Activated CD4-positive, alpha-beta memory T cell treated with anti-CD3 and anti-CD28 coated beads for 36 hours (primary cell): ENCODE data around the gene LYL1. TPM values are rescaled to one million over a fixed set of nuclear protein-coding genes. Genes with fewer than 3 reads are reported as not detected.

ENCODE experiments used
- CTCF ChIA-PET: fragments of 350-600 bp; sonication (Branson Sonifier 250); formaldehyde crosslinking; loops from one replicate; lab custom pipeline; 2021; ENCODE audit warnings: antibody characterized with exemption, inconsistent platforms; lab: Charles Lee
- POLR2A ChIA-PET: fragments of 350-600 bp; sonication (Branson Sonifier 250); formaldehyde crosslinking; loops from one replicate; lab custom pipeline; 2021; ENCODE audit warnings: antibody characterized with exemption; lab: Charles Lee
- DNase-seq: peaks from one replicate; pipeline ENCODE4 v3.0.0-alpha.2; 2020
- H3K27ac Mint-ChIP-seq: one replicate; pipeline ENCODE4 v1.8.0; 2021; ENCODE audit warnings: mixed read lengths
- H3K27me3 Mint-ChIP-seq: one replicate; pipeline ENCODE4 v1.8.0; 2021; ENCODE audit warnings: mixed read lengths
- H3K36me3 Mint-ChIP-seq: one replicate; pipeline ENCODE4 v1.8.0; 2021; ENCODE audit warnings: mixed read lengths
- H3K4me1 Mint-ChIP-seq: one replicate; pipeline ENCODE4 v1.8.0; 2021; ENCODE audit warnings: low read depth, mixed read lengths
- H3K4me3 Mint-ChIP-seq: one replicate; pipeline ENCODE4 v1.8.0; 2021; ENCODE audit warnings: mild to moderate bottlenecking, mixed read lengths
- H3K9me3 Mint-ChIP-seq: one replicate; pipeline ENCODE4 v1.8.0; 2021; ENCODE audit warnings: mixed read lengths
- intact Hi-C: fragments of 100-400 bp; cut with micrococcal nuclease; formaldehyde crosslinking; loops from one replicate; pipeline ENCODE4 v1.15.1; 2023
- total RNA-seq, 2 experiments: library from RNA; stranded (reverse); gene quantifications; one replicate each; pipeline ENCODE4 v1.2.3, GENCODE V29; 2021

The LYL1 gene
- total RNA-seq, 2 experiments from 2014 or later: 5.0 to 5.6 TPM

DNA sequence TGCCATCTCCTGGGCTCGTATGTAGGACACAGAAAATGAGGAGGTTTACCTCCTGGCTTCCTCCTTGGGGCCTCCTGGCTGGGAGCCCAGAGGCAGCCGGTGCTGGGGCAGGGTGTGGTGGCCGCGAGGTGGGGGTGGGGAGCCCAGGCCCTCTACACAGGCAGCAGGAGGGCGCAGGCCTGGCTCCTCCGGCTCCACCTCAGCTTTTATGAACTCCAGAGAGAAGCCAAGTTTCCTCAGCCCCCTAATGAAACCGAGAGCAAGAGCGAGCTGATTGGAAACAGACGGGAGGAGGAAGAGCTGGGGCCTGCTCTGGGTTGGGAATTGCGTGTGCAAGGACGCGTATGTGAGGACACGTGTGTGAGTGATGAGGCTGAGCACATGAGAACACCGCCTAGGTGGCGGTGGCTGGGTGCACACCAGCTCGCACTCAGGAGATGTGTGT, 23.1 kb downstream of the LYL1 start:
- POLR2A ChIA-PET: no interaction called here

GRCh38 chr19:13078897-13079541, 23.6 kb downstream of the LYL1 start:
- Mint-ChIP-seq H3K27me3 (no peaks in the 10 kb centered on the region), H3K36me3 (no peaks in the 10 kb centered on the region), H3K9me3 (no peaks in the 10 kb centered on the region), H3K4me3 (no peak overlapping the region), H3K27ac (no peak overlapping the region), H3K4me1 (no peaks in the 10 kb centered on the region)
- intact Hi-C loops: no loop called here
- no peak for DNase-seq
- CTCF ChIA-PET: interaction anchor here (1.0 to 2.2 kb wide), 5 partner anchors 15 to 114 kb away, joined by 3 to 11 read pairs (median 4); no protein-coding TSS in a partner anchor
- POLR2A ChIA-PET: no interaction called here

More for the DNA sequence above, 23.1 kb downstream of the LYL1 start:
- Mint-ChIP-seq H3K4me1 (no peaks in the 10 kb centered on the region), H3K9me3 (no peaks in the 10 kb centered on the region), H3K27ac (no peak overlapping the region), H3K36me3 (no peaks in the 10 kb centered on the region), H3K27me3 (no peaks in the 10 kb centered on the region), H3K4me3 (no peak overlapping the region)
- no peak for DNase-seq
- intact Hi-C loops: no loop called here
- CTCF ChIA-PET: interaction anchor here (0.9 to 2.2 kb wide), 6 partner anchors 15 to 114 kb away, joined by 3 to 11 read pairs (median 4); no protein-coding TSS in a partner anchor

DNA sequence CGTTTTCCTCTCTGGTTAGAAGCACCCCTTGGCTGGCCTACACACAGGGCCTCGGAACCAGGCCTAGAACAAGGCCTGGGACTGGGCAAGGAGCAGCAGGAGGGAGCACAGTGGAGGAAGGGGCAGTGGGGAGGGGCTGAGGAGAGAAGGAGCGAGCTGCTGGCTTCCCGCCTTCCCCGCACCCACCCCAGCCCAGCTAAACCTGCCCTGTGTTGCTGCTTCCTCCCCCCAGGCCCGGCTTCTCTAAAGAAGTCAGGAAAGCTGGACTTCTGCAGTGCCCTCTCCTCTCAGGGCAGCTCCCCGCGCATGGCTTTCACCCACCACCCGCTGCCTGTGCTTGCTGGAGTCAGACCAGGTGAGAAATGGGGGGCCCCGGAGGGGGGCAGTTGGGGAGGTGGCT, 24.3 kb downstream of the LYL1 start:
- H3K27ac Mint-ChIP-seq: no peak overlapping the region
- no peaks in the 10 kb centered on the region for H3K27me3 Mint-ChIP-seq
- no peaks in the 10 kb centered on the region for H3K36me3 Mint-ChIP-seq
- ChIA-PET POLR2A (no interaction called here), CTCF (interaction anchor here (1.0 to 2.2 kb wide), 3 partner anchors 17 to 113 kb away, joined by 3 to 11 read pairs (median 5); no protein-coding TSS in a partner anchor)
- no peak for DNase-seq
- no peak overlapping the region for H3K4me3 Mint-ChIP-seq
- intact Hi-C loops: no loop called here
- H3K9me3 Mint-ChIP-seq: no peaks in the 10 kb centered on the region
- no peaks in the 10 kb centered on the region for H3K4me1 Mint-ChIP-seq

DNA sequence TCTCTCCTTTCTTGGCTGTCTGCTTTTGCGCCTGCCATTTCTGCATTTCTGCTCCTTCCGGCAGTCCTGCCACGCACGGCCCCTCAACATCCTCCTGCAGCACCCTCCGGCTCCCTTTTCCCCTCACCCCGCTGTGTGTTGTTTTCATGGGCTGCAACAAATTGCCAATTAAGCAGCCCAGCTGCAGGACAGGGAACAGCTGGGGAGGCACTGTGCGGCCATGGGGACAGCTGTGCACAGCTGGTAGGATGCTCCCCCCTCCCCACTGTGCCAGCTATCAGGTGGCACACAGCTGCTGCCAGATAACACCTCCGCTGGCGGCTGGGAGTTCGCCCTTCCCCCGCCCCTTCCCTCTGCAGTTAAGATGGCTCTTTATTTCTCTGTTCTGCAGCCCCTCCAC, 25.4 kb downstream of the LYL1 start:
- no peaks in the 10 kb centered on the region for H3K4me1 Mint-ChIP-seq
- intact Hi-C loops: no loop called here
- H3K27me3 Mint-ChIP-seq: no peaks in the 10 kb centered on the region
- no peaks in the 10 kb centered on the region for H3K36me3 Mint-ChIP-seq
- H3K9me3 Mint-ChIP-seq: no peaks in the 10 kb centered on the region
- H3K27ac Mint-ChIP-seq: no peak overlapping the region
- H3K4me3 Mint-ChIP-seq: no peak overlapping the region
- DNase-seq: no peak
- CTCF ChIA-PET: interaction anchor here (0.9 to 1.0 kb wide), 2 partner anchors 17 to 99 kb away, joined by 3 read pairs; no protein-coding TSS in a partner anchor
- POLR2A ChIA-PET: no interaction called here

DNA sequence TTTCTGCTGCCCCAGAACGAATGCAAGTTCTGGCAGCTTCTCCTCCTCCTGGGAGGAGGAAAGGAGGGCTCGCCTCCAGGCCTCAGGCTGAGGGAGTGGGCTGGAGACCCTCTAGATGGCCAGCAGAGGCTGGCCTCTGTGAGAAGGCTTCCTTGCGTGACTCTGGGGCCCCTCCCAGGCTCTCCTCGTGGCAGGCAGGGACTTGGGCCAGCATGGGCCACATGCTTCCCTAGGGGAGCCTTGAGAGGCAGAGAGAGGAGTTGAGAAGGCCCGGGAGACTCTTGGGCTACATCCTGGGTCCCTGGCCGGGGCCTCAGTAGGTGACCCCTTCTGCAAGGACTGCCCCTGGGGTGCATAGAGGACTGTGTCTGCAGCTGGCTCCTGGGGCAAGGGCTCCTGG, 25.9 kb downstream of the LYL1 start:
- no peak overlapping the region for H3K27ac Mint-ChIP-seq
- POLR2A ChIA-PET: no interaction called here

GRCh38 chr19:13076320-13076719, 26.3 kb downstream of the LYL1 start:
- no peak for DNase-seq
- intact Hi-C loops: no loop called here
- ChIA-PET POLR2A (no interaction called here), CTCF (no interaction called here)
- no peaks in the 10 kb centered on the region for H3K4me1 Mint-ChIP-seq
- no peak overlapping the region for H3K27ac Mint-ChIP-seq
- H3K9me3 Mint-ChIP-seq: no peaks in the 10 kb centered on the region
- H3K27me3 Mint-ChIP-seq: no peaks in the 10 kb centered on the region
- no peaks in the 10 kb centered on the region for H3K36me3 Mint-ChIP-seq
- no peak overlapping the region for H3K4me3 Mint-ChIP-seq

More for the DNA sequence above, 25.9 kb downstream of the LYL1 start:
- DNase-seq: no peak
- CTCF ChIA-PET: interaction anchor here (1.0 kb wide), 1 partner anchor 17 kb away, joined by 3 read pairs; no protein-coding TSS in a partner anchor
- H3K4me1 Mint-ChIP-seq: no peaks in the 10 kb centered on the region
- no peaks in the 10 kb centered on the region for H3K27me3 Mint-ChIP-seq
- no peaks in the 10 kb centered on the region for H3K36me3 Mint-ChIP-seq
- intact Hi-C loops: no loop called here
- no peak overlapping the region for H3K4me3 Mint-ChIP-seq
- no peaks in the 10 kb centered on the region for H3K9me3 Mint-ChIP-seq

- H3K36me3 Mint-ChIP-seq: no peaks in the 10 kb centered on the region
- H3K4me3 Mint-ChIP-seq: no peak overlapping the region
- H3K4me1 Mint-ChIP-seq: no peaks in the 10 kb centered on the region
- intact Hi-C loops: no loop called here
- no peak for DNase-seq
- H3K27me3 Mint-ChIP-seq: no peaks in the 10 kb centered on the region
- H3K9me3 Mint-ChIP-seq: no peaks in the 10 kb centered on the region
- no peak overlapping the region for H3K27ac Mint-ChIP-seq
- ChIA-PET CTCF (interaction anchor here (1.3 to 3.2 kb wide), 2 partner anchors 13 to 109 kb away, joined by 6 to 21 read pairs; no protein-coding TSS in a partner anchor), POLR2A (interaction anchor here (0.5 to 0.8 kb wide), 2 partner anchors 11 to 1386 kb away, joined by 3 to 4 read pairs; no protein-coding TSS in a partner anchor)
Observed at GRCh38 chr19:13074378-13074777, 28.3 kb downstream of the LYL1 start.

- Mint-ChIP-seq H3K27ac (no peak overlapping the region), H3K27me3 (no peaks in the 10 kb centered on the region), H3K4me1 (no peaks in the 10 kb centered on the region), H3K36me3 (no peaks in the 10 kb centered on the region), H3K9me3 (no peaks in the 10 kb centered on the region), H3K4me3 (no peak overlapping the region)
- DNase-seq: no peak
- POLR2A ChIA-PET: interaction anchor here (0.8 kb wide), 1 partner anchor 12 kb away, joined by 3 read pairs; no protein-coding TSS in a partner anchor
- intact Hi-C loops: no loop called here
- CTCF ChIA-PET: interaction anchor here (0.7 to 3.2 kb wide), 3 partner anchors 12 to 108 kb away, joined by 3 to 21 read pairs (median 6); no protein-coding TSS in a partner anchor
Observed at GRCh38 chr19:13073263-13073662, 29.4 kb downstream of the LYL1 start.

DNA sequence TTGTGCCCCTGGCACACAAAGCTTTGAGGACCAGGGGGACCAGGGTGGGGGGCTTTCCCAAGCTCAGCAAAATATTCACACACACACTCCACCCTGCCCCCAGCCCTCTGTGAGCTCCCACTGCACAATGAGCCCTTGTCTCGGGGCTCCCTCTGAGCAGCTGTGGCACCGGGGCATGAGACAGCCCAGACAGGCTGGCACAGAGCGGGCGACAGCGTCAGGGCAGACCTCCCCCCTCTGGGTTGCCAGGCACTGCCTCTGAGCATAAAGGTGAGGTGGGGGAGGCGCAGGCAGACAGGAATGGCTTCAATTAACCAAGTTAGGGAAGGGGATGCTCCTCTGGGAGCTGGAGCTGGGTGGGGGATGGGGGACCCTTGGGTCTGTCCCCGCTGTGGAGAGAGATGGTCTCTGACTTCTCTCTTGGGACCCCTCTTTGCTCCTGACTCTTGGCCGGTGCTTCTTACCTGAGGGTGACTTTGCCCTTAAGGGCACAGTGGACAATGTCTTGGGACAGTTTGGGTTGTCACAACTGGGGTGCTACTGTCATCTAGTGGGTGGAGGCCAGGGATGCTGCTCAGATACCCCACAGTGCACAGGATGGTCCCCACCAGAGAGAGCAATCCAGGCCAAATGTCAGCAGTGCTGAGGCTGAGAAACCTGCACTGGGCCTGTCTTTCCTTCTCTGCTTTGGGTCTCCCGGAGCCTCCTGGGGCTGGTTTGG, 30.3 kb downstream of the LYL1 start:
- Mint-ChIP-seq H3K4me3 (no peak overlapping the region), H3K4me1 (no peaks in the 10 kb centered on the region), H3K36me3 (no peaks in the 10 kb centered on the region), H3K9me3 (no peaks in the 10 kb centered on the region), H3K27ac (no peak overlapping the region), H3K27me3 (no peaks in the 10 kb centered on the region)
- intact Hi-C loops: no loop called here
- no peak for DNase-seq
- ChIA-PET CTCF (interaction anchor here (1.0 to 3.2 kb wide), 2 partner anchors 11 to 95 kb away, joined by 4 to 21 read pairs; no protein-coding TSS in a partner anchor), POLR2A (no interaction called here)

DNA sequence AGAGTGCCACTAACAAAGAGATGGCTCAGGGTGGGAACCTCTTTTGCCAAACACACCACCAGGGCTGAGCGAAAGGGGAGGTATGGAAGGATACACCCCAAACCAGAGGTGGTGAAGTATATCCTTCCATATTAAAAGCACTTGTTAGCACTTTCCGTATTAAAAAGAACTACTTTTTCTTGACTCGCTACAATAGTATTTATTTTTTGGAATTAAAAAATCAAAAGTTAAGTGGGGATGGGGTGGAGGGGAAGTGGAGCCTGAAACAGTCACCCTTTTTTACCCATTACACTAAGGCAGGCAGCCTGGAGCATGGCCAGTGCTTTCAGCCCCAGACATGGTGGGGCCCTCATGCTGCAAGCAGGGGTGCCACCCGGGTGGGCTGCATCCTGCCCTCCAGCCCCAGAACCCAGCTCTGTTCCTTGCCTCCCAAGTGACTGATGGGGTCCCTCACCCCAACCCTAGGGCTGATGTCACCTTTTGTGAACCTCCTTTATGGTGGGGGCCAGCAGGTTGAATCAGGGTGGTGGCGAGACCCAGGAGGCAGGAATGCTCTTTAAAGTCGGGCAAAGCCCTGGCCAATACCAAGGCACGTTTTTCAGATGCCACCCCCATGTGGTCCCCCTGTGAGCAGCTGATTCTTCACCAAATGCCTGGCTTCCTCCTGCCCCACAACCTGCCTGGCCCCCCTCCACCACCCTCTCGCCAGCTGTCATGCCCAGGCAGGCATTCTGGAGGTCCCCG, 31.0 kb downstream of the LYL1 start:
- no peaks in the 10 kb centered on the region for H3K9me3 Mint-ChIP-seq
- POLR2A ChIA-PET: no interaction called here
- CTCF ChIA-PET: interaction anchor here (1.0 to 3.2 kb wide), 3 partner anchors 10 to 94 kb away, joined by 4 to 21 read pairs (median 19); no protein-coding TSS in a partner anchor
- no peaks in the 10 kb centered on the region for H3K27me3 Mint-ChIP-seq
- no peak for DNase-seq
- no peak overlapping the region for H3K27ac Mint-ChIP-seq
- H3K4me3 Mint-ChIP-seq: no peak overlapping the region
- intact Hi-C loops: no loop called here
- H3K4me1 Mint-ChIP-seq: no peaks in the 10 kb centered on the region
- no peaks in the 10 kb centered on the region for H3K36me3 Mint-ChIP-seq

GRCh38 chr19:13070425-13071140, 32.1 kb downstream of the LYL1 start:
- POLR2A ChIA-PET: no interaction called here
- CTCF ChIA-PET: interaction anchor here (0.8 to 2.0 kb wide), 5 partner anchors 10 to 105 kb away, joined by 3 to 19 read pairs (median 4); no protein-coding TSS in a partner anchor
- H3K4me3 Mint-ChIP-seq: no peak overlapping the region
- intact Hi-C loops: no loop called here
- H3K36me3 Mint-ChIP-seq: no peaks in the 10 kb centered on the region
- no peaks in the 10 kb centered on the region for H3K4me1 Mint-ChIP-seq
- no peak overlapping the region for H3K27ac Mint-ChIP-seq
- H3K27me3 Mint-ChIP-seq: no peaks in the 10 kb centered on the region
- H3K9me3 Mint-ChIP-seq: no peaks in the 10 kb centered on the region
- DNase-seq: no peak
